GM23338 (cell line): ENCODE data around the gene NKAIN2. TPM values are rescaled to one million over a fixed set of nuclear protein-coding genes. Genes with fewer than 3 reads are reported as not detected.

ENCODE experiments used
- ATAC-seq: fragments of 200-7000 bp; cut with Tn5 transposase; 3 replicates; pipeline ENCODE4 v1.9.1; 2020
- DNase-seq: peaks from one replicate; pipeline ENCODE4 v3.0.0-alpha.2; 2015; ENCODE audit warnings: low spot score
- H2AFZ ChIP-seq: fragments of 200-600 bp; sonication (generic); 2 replicates; pipeline ENCODE4 v1.8.0; 2016; ENCODE audit warnings: antibody characterized with exemption, mild to moderate bottlenecking, moderate library complexity
- H3F3A ChIP-seq: fragments of 200-600 bp; sonication (generic); replicated peaks from 2 replicates; pipeline ENCODE4 v1.8.0; 2017; ENCODE audit warnings: antibody characterized with exemption, mixed run types, low read depth
- H3K27ac ChIP-seq: fragments of 200-600 bp; sonication (generic); 2 replicates; pipeline ENCODE4 v1.6.1; 2016; ENCODE audit warnings: low read depth
- H3K27me3 ChIP-seq: fragments of 200-600 bp; sonication (generic); 2 replicates; pipeline ENCODE4 v1.8.0; 2016; ENCODE audit warnings: mild to moderate bottlenecking, mixed run types, moderate library complexity; ENCODE audit not compliant: insufficient read depth
- H3K36me3 ChIP-seq: fragments of 200-600 bp; sonication (generic); 2 replicates; pipeline ENCODE4 v1.8.0; 2016; ENCODE audit warnings: mild to moderate bottlenecking; ENCODE audit not compliant: insufficient read depth
- H3K4me1 ChIP-seq: fragments of 200-600 bp; sonication (generic); 2 replicates; pipeline ENCODE4 v1.8.0; 2016; ENCODE audit warnings: mild to moderate bottlenecking, moderate library complexity; ENCODE audit not compliant: insufficient read depth
- H3K4me2 ChIP-seq: fragments of 200-600 bp; sonication (generic); 2 replicates; pipeline ENCODE4 v1.7.1; 2017; ENCODE audit warnings: mixed run types
- H3K4me3 ChIP-seq: fragments of 200-600 bp; sonication (generic); 2 replicates; pipeline ENCODE4 v1.6.1; 2016; ENCODE audit warnings: mixed run types
- H3K79me2 ChIP-seq: fragments of 200-600 bp; sonication (generic); replicated peaks from 2 replicates; pipeline ENCODE4 v1.8.0; 2017; ENCODE audit warnings: mild to moderate bottlenecking; ENCODE audit not compliant: insufficient read depth
- H3K9me2 ChIP-seq: fragments of 200-600 bp; sonication (generic); 2 replicates; pipeline ENCODE4 v1.8.0; 2017; ENCODE audit not compliant: insufficient read depth
- H4K20me1 ChIP-seq: fragments of 200-600 bp; sonication (generic); replicated peaks from 2 replicates; pipeline ENCODE4 v1.8.0; 2017; ENCODE audit warnings: mild to moderate bottlenecking; ENCODE audit not compliant: insufficient read depth
- H3K27ac Mint-ChIP-seq: 2 replicates; pipeline ENCODE4 v1.8.0; 2020; ENCODE audit warnings: inconsistent platforms, mild to moderate bottlenecking, moderate library complexity, mixed read lengths
- H3K27me3 Mint-ChIP-seq: 3 replicates; pipeline ENCODE4 v1.8.0; 2022; ENCODE audit warnings: low read depth, mild to moderate bottlenecking, moderate library complexity, mixed read lengths, inconsistent platforms; ENCODE audit not compliant: insufficient read depth, poor library complexity
- H3K36me3 Mint-ChIP-seq: 3 replicates; pipeline ENCODE4 v1.8.0; 2021; ENCODE audit warnings: low read depth, mild to moderate bottlenecking, inconsistent platforms, moderate library complexity, mixed read lengths
- H3K4me1 Mint-ChIP-seq: 3 replicates; pipeline ENCODE4 v1.8.0; 2020; ENCODE audit warnings: mild to moderate bottlenecking, inconsistent platforms, mixed read lengths
- H3K4me3 Mint-ChIP-seq: 3 replicates; pipeline ENCODE4 v1.8.0; 2021; ENCODE audit warnings: moderate library complexity, mild to moderate bottlenecking, inconsistent platforms, mixed read lengths
- H3K9me3 Mint-ChIP-seq: 3 replicates; pipeline ENCODE4 v1.8.0; 2020; ENCODE audit warnings: moderate library complexity, mild to moderate bottlenecking, inconsistent platforms, mixed read lengths
- CREB1 ChIP-seq: fragments of 250-450 bp; sonication (Bioruptor Pico); IDR thresholded peaks from 2 replicates; pipeline ENCODE4 v1.5.0; 2020; ENCODE audit warnings: low read depth, mild to moderate bottlenecking, moderate library complexity
- EZH2 ChIP-seq: fragments of 200-600 bp; sonication (generic); IDR thresholded peaks from one replicate; pipeline ENCODE4 v1.8.0; 2017; ENCODE audit warnings: antibody characterized with exemption, mild to moderate bottlenecking, low read depth; ENCODE audit not compliant: unreplicated experiment
- EZH2phosphoT487 ChIP-seq: fragments of 200-600 bp; sonication (generic); IDR thresholded peaks from one replicate; pipeline ENCODE4 v1.8.1; 2018; ENCODE audit warnings: antibody characterized with exemption; ENCODE audit not compliant: unreplicated experiment
- JUNB ChIP-seq: IDR thresholded peaks from one replicate; pipeline ENCODE4 v1.6.1; 2016; ENCODE audit warnings: antibody characterized with exemption; ENCODE audit not compliant: unreplicated experiment
- NANOG ChIP-seq: IDR thresholded peaks from 2 replicates; pipeline ENCODE4 v1.6.1; 2016; ENCODE audit warnings: antibody characterized with exemption, borderline replicate concordance
- POLR2AphosphoS5 ChIP-seq: IDR thresholded peaks from 2 replicates; pipeline ENCODE4 v1.6.1; 2016; ENCODE audit warnings: antibody characterized with exemption, low read depth
- STAT1 ChIP-seq: IDR thresholded peaks from one replicate; pipeline ENCODE4 v1.6.1; 2016; ENCODE audit warnings: antibody characterized with exemption; ENCODE audit not compliant: unreplicated experiment
- ZNF114 ChIP-seq: fragments of 250-450 bp; sonication (Bioruptor Pico); IDR thresholded peaks from 2 replicates; pipeline ENCODE4 v1.5.0; 2020; ENCODE audit warnings: mild to moderate bottlenecking, moderate library complexity
- ZNF331 ChIP-seq: fragments of 250-450 bp; sonication (Bioruptor Pico); IDR thresholded peaks from 2 replicates; pipeline ENCODE4 v1.5.0; 2020; ENCODE audit warnings: low read depth, mild to moderate bottlenecking, moderate library complexity
- polyA plus RNA-seq: library from polyadenylated mRNA; unstranded; fragments of >200 nt; fragmentation: Nextera tagmentation; extraction: Ambion mirVana; gene quantifications from 2 replicates; pipeline ENCODE4 v1.2.1, GENCODE V29; 2016
- total RNA-seq: library from RNA; depleted of rRNA; stranded (reverse); fragments of >200 nt; shearing (Covaris generic); gene quantifications from 2 replicates; pipeline ENCODE4 v1.2.3, GENCODE V29; 2014
- TF ChIP-seq, protein P1 (sequence below): IDR thresholded peaks from one replicate; pipeline ENCODE4 v1.6.1; 2018; ENCODE audit warnings: antibody characterized with exemption; ENCODE audit not compliant: unreplicated experiment
- TF ChIP-seq, protein P2 (sequence below), 2 experiments: fragments of 200-600 bp in 1 of 2; sonication (generic) in 1 of 2; conservative IDR thresholded peaks; 2 replicates each; pipeline versions ENCODE4 v1.5.1 to v1.6.1; 2016 to 2017; ENCODE audit warnings: antibody characterized with exemption in 2 of 2, low read depth in 2 of 2, mild to moderate bottlenecking in 2 of 2, moderate library complexity in 1 of 2
- TF ChIP-seq, protein P3 (sequence below): IDR thresholded peaks from 2 replicates; pipeline ENCODE4 v1.6.1; 2016; ENCODE audit warnings: antibody characterized with exemption

NKAIN2 gene
- total and polyA plus RNA-seq, 2 experiments from 2014 or later: 0.39 to 1.1 TPM

DNA sequence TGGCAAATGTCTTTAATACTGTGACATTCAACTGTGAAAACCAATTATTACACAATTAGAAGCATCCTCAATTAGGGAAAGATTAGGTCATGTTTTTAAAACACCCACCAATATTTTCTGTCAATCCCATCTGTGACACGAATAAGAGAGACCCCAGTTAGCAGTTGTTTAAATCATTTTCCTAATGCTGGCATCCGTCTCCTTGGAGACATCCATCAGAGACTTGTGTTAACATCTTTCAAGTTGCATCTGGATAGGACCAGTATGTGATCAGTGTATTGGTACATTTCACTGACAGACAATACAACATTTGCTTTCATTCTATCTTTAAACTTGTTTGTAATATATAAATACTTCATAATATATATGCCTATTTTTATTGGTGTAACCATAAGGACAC is 737.9 kb downstream of the NKAIN2 start:
- H3K4me1 ChIP-seq: no peaks in the 10 kb centered on the region
- no peak overlapping the region for H3K4me2 ChIP-seq
- ATAC-seq (no peak), DNase-seq (no peak)
- no peak overlapping the region for H3K4me3 ChIP-seq
- no peaks in the 10 kb centered on the region for H3K79me2 ChIP-seq
- Mint-ChIP-seq H3K9me3 (no peaks in the 10 kb centered on the region), H3K27me3 (no peaks in the 10 kb centered on the region), H3K36me3 (no peaks in the 10 kb centered on the region), H3K4me1 (no peaks in the 10 kb centered on the region; the same call in 2 of the 3 replicates), H3K27ac (no peak overlapping the region), H3K4me3 (no peak overlapping the region)
- no peaks in the 10 kb centered on the region for H3K27me3 ChIP-seq
- no peaks in the 10 kb centered on the region; the same call in 1 of the 2 replicates for H3K9me2 ChIP-seq
- H2AFZ ChIP-seq: no peak overlapping the region
- H3F3A ChIP-seq: no peaks in the 10 kb centered on the region
- no peak overlapping the region for H3K27ac ChIP-seq
- H4K20me1 ChIP-seq: no peaks in the 10 kb centered on the region
- TF ChIP-seq NANOG (no peak), ZNF114 (CRISPR knock-in tag) (no peak), ZNF331 (CRISPR knock-in tag) (no peak), EZH2 (no peak), POLR2AphosphoS5 (no peak), JUNB (no peak)
- TF ChIP-seq, protein P1, sequence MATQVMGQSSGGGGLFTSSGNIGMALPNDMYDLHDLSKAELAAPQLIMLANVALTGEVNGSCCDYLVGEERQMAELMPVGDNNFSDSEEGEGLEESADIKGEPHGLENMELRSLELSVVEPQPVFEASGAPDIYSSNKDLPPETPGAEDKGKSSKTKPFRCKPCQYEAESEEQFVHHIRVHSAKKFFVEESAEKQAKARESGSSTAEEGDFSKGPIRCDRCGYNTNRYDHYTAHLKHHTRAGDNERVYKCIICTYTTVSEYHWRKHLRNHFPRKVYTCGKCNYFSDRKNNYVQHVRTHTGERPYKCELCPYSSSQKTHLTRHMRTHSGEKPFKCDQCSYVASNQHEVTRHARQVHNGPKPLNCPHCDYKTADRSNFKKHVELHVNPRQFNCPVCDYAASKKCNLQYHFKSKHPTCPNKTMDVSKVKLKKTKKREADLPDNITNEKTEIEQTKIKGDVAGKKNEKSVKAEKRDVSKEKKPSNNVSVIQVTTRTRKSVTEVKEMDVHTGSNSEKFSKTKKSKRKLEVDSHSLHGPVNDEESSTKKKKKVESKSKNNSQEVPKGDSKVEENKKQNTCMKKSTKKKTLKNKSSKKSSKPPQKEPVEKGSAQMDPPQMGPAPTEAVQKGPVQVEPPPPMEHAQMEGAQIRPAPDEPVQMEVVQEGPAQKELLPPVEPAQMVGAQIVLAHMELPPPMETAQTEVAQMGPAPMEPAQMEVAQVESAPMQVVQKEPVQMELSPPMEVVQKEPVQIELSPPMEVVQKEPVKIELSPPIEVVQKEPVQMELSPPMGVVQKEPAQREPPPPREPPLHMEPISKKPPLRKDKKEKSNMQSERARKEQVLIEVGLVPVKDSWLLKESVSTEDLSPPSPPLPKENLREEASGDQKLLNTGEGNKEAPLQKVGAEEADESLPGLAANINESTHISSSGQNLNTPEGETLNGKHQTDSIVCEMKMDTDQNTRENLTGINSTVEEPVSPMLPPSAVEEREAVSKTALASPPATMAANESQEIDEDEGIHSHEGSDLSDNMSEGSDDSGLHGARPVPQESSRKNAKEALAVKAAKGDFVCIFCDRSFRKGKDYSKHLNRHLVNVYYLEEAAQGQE: no peak
- TF ChIP-seq, protein P2, sequence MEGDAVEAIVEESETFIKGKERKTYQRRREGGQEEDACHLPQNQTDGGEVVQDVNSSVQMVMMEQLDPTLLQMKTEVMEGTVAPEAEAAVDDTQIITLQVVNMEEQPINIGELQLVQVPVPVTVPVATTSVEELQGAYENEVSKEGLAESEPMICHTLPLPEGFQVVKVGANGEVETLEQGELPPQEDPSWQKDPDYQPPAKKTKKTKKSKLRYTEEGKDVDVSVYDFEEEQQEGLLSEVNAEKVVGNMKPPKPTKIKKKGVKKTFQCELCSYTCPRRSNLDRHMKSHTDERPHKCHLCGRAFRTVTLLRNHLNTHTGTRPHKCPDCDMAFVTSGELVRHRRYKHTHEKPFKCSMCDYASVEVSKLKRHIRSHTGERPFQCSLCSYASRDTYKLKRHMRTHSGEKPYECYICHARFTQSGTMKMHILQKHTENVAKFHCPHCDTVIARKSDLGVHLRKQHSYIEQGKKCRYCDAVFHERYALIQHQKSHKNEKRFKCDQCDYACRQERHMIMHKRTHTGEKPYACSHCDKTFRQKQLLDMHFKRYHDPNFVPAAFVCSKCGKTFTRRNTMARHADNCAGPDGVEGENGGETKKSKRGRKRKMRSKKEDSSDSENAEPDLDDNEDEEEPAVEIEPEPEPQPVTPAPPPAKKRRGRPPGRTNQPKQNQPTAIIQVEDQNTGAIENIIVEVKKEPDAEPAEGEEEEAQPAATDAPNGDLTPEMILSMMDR (conservative IDR thresholded peaks at IDR 0.05; ENCODE audit: low read depth in 2 of 2): no peak
- H3K36me3 ChIP-seq: no peaks in the 10 kb centered on the region

DNA sequence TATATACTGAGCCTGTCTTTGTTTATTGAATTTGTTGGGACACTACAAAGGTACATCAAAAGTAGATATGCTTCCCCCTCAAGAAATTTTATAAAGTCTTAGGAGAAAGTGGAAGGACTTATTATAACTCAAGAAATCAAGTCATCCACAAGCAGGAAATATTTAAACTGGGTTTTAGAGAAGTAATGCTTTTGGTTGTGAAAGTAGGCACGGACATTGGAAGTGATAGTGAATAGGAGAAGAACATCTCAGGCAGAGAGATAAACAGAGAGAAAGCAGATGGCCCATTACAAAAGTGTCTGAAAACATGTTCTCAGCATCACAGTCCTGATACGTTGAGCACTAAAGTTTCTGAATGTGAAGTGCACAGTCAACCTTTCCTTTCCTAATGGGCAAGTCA is 742.9 kb downstream of the NKAIN2 start:
- Histone ChIP-seq H2AFZ (no peak overlapping the region), H3F3A (no peaks in the 10 kb centered on the region), H3K79me2 (no peaks in the 10 kb centered on the region), H3K4me1 (no peaks in the 10 kb centered on the region), H3K4me2 (no peak overlapping the region), H3K27me3 (no peaks in the 10 kb centered on the region), H3K27ac (no peak overlapping the region), H3K4me3 (no peak overlapping the region), H3K36me3 (no peaks in the 10 kb centered on the region), H3K9me2 (peaks cover 1% of the 10 kb centered on the region; the same call in 1 of the 2 replicates), H4K20me1 (no peaks in the 10 kb centered on the region)
- Mint-ChIP-seq H3K4me3 (no peak overlapping the region), H3K9me3 (no peaks in the 10 kb centered on the region), H3K4me1 (no peaks in the 10 kb centered on the region), H3K36me3 (no peaks in the 10 kb centered on the region; the same call in 2 of the 3 replicates), H3K27ac (no peak overlapping the region), H3K27me3 (no peaks in the 10 kb centered on the region)
- ATAC-seq (no peak), DNase-seq (no peak)
- TF ChIP-seq EZH2 (no peak), STAT1 (no peak), JUNB (no peak), ZNF331 (CRISPR knock-in tag) (no peak), NANOG (no peak), EZH2phosphoT487 (no peak), POLR2AphosphoS5 (no peak), ZNF114 (CRISPR knock-in tag) (no peak), CREB1 (no peak)
- TF ChIP-seq, protein P1: no peak
- TF ChIP-seq, protein P3, sequence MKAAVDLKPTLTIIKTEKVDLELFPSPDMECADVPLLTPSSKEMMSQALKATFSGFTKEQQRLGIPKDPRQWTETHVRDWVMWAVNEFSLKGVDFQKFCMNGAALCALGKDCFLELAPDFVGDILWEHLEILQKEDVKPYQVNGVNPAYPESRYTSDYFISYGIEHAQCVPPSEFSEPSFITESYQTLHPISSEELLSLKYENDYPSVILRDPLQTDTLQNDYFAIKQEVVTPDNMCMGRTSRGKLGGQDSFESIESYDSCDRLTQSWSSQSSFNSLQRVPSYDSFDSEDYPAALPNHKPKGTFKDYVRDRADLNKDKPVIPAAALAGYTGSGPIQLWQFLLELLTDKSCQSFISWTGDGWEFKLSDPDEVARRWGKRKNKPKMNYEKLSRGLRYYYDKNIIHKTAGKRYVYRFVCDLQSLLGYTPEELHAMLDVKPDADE: no peak
